D341Med (cell line): Measurements from ENCODE around the gene CLK1.
A peak's percentile ranks its signal among the peaks of the same experiment; 100 is the strongest.
"Not testable (repeated sequence)": the region's sequence is repeated elsewhere in the genome, so short reads cannot be mapped to it uniquely, and the experiment has no call there.

Experiments
- DNase-seq: peaks from one replicate; pipeline ENCODE4 v3.0.0; 2012; ENCODE audit warnings: low spot score

Gene CLK1

DNA sequence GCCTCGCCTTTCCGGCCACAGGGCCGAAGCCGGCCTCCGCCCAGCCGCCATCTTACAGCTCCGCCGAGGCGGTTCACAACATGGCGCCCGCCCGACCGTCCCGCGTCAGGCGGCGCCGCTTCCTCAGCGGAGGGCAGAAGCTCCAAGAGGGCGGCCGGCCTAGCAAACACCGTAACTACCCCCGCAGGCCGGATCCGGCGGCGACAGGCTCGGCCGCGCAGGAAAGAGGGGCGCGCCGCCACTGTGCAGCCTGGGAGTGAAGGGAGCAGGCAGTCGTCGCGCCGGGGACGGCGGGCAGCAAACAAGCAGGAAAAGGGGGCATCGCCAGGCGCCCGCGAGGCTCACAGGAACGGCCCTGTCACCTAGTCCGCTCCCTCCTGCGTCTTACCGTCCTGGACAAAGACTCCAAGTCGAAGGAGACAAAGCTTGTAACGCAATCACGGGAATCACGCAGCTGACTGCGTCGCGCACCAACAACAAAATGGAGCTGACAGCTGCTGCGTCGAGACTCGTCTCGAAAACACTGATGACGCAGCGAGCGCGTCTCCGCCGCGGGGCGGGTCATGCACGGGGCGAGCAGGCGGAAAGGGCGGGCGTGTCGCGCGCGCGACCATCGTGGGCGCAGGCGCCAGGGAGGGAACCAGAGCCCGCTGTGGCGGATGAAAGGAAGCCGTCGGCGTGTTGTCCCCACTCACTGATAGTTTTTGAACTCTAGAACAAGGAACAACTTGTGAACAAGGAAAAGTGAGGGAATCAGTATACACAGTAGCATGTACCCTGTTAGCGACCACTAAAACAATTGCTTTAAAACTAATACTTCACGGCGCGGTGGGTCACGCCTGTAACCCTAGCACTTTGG lies at the start of gene CLK1:
Gene CLK1 (minus strand): TSS at position 483 of the 859 bp plus-strand sequence. CDS start 2,796 bp downstream, outside the sequence.
- peak; percentile 95 for DNase-seq

DNA sequence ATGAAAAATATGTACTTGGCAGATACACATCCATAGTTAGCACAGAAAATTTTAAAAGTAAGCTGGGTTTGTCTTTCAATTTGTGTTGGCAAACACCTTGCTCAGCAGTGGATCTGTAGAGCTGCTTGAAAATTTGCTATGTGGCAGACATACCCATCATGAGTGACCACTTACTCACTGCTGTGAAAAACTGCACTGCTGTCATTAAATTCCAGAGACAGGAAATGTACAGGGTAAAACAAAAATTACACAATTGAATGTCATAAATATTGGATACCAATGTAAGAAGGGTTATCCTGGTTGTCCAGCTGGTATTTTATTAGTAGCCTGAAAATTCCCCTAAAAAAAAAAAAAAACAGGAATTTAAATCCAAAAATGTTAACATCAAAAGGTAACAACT lies 49.2 kb upstream of the CLK1 start:
- DNase-seq, result no peak

DNA sequence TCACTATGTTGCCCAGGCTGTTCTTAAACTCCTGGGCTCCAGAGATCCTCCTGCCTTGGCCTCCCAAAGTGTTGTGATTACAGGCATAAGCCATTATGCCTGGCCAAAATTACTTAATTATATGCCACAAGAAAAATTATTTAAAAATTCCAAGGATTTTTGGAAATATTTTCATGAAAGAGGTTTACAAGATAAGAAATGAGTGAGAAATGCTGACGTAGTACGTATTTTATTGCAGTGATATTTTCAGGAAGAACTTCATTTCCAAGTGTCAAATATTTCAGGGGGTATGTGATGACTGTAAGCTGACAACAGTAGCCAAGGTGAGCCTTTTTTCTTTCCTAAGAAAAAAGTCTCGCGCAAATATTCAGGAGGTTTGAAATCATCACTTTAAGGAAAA lies 45.5 kb upstream of the CLK1 start:
- no peak for DNase-seq

DNA sequence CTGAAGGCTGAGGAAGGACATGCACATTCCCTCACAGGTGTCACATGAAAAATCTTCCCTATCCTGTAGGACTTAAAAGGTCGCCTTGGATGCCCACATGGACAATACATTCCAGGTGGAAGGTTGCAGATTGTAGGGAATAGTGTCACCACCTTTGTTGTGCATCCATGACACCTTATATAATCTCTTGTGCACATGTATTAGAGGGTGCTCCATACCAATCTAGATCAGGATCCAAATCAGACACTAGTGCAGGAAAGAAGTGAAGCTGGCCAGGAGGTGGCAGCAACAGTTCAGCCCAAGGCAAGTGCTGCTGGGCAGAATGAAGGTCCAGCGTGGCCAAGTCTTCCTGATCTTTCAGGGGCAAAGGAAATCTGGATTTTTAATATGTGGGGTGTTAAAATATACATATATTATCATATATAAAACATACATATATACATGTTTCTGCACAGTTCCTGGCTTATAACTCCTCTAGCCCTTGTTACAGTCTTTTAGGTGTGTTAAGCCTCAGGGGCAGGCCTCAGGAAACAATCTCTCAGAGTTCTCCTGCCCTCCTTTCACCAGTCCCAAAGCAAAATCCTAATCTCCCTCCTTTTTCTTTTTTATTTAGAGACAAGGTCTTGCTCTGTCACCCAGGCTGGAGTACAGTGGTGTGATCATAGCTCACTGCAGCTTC lies 41.3 kb upstream of the CLK1 start:
- DNase-seq, result peak; percentile 70

DNA sequence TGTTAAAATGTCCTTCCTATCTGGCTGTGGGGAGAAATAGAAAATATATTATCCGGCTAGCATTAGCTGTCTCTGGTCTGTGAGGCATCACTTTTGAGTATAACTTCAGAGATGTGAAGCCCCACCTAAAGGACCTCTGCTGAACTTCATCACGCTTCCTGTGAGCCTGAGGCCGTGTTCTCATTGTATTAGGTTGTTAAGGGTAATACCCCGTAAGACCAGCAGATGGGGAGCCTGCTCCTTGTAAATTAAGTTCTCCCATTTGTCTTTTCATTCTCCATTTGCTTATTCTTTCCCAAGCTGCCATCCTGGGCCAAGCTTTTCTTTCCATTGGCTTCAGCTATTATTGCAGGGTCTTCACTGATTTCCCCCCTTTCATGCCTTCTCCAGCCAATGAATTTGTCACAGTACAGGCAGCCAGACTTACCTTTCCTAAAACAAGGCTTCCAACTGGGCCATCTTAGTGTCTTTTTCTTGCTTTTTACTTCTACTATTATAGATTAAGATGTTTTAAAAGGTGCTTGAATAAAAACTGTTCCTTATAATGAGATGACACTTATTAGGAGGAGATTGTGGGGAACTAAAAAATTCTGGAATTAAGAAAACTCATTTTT lies 37.1 kb upstream of the CLK1 start:
- DNase-seq, result peak; percentile 78

GRCh38 chr2:200899482-200899881 lies 35.0 kb upstream of the CLK1 start:
- no peak for DNase-seq

GRCh38 chr2:200888704-200889625 lies 24.5 kb upstream of the CLK1 start, which contains the start of the genes NIF3L1 and PPIL3:
Gene NIF3L1, plus strand, starts transcription at chr2:200889371. Its CDS starts 2,573 bp downstream, at chr2:200891944.
Gene PPIL3, minus strand, starts transcription at chr2:200889077. Its CDS starts 1,462 bp downstream, at chr2:200887615.
- DNase-seq, result peak; percentile 90

- DNase-seq, result not testable (repeated sequence)
Observed at GRCh38 chr2:200881715-200882249, 17.3 kb upstream of the CLK1 start.

GRCh38 chr2:200878289-200878880 lies 13.9 kb upstream of the CLK1 start:
- DNase-seq, result no peak

DNA sequence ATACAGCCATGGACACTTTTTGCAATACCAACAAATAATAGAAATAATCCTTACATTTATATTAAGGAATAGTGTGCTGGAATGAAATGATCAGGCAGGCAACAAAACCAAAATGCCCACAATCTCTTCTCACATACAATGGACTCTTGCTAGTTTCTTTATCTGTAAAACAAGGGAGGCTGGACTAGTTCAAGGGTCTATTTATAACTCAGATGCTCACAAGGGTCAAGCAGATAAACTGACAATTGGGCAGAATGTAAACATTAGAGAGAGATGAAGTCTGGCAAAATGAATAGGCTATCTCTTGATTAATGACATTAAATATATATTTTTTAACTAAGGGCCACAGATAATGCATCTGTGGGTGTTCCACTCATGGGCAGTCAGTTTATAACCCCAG lies 13.0 kb upstream of the CLK1 start:
- no peak for DNase-seq

- no peak for DNase-seq
Observed at GRCh38 chr2:200873560-200873959, 9.1 kb upstream of the CLK1 start.

- no peak for DNase-seq
Observed at GRCh38 chr2:200871151-200871550, 6.7 kb upstream of the CLK1 start.

GRCh38 chr2:200869014-200869413 lies 4.6 kb upstream of the CLK1 start:
- no peak for DNase-seq

GRCh38 chr2:200863782-200864175 lies 679 bp downstream of the CLK1 start:
- peak; percentile 15 for DNase-seq

GRCh38 chr2:200862532-200863000 lies 1.9 kb downstream of the CLK1 start:
- no peak for DNase-seq

- no peak for DNase-seq
Observed at GRCh38 chr2:200861617-200862155, 2.8 kb downstream of the CLK1 start.

DNA sequence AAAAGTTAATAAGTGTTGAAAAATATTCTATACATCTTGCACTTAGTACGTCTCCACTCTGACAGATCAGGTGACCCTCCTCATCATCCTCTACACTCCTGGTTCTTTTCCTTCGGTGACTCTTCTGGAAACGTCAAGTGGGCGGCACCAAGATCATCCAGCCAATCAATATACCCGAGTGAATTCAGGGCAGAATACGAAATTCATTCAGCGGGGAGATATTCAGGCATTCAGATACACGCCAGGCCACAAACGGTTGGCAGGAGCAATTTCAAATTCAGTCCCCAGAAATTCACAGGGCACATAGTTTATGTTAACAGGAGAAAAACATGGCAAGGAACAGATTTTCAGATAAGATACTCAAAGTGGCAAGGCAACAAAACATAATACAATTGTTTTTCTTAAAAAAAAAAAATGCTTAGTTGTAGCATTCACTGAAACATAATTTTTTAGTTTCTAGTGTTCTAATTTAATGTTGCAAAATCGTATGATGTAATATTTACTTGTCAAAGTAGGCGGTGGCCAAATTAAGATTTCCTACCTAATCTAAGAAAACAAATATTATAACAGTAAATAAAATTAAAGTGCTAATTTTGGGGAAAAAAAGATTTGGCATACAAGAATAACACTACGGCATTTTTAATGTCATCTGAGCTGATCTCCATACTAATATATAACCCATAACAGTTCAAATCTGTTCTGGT lies 4.2 kb downstream of the CLK1 start:
- DNase-seq, result no peak

- DNase-seq, result no peak
Observed at GRCh38 chr2:200856806-200857205, 7.7 kb downstream of the CLK1 start.

GRCh38 chr2:200852605-200853004 lies 11.9 kb downstream of the CLK1 start:
- DNase-seq, result no peak
